GM18520 (cell line): ENCODE measurements around the gene POP7.
"Not testable (repeated sequence)": the region's sequence is repeated elsewhere in the genome, so short reads cannot be mapped to it uniquely, and the experiment has no call there.

ENCODE experiments used
- ATAC-seq: cut with Tn5 transposase; IDR thresholded peaks from one replicate; pipeline ENCODE4 v1.9.1; 2021; ENCODE audit not compliant: unreplicated experiment

Gene POP7

GRCh38 chr7:100723732-100724275 is 17.9 kb downstream of the POP7 start:
- no peak for ATAC-seq

DNA sequence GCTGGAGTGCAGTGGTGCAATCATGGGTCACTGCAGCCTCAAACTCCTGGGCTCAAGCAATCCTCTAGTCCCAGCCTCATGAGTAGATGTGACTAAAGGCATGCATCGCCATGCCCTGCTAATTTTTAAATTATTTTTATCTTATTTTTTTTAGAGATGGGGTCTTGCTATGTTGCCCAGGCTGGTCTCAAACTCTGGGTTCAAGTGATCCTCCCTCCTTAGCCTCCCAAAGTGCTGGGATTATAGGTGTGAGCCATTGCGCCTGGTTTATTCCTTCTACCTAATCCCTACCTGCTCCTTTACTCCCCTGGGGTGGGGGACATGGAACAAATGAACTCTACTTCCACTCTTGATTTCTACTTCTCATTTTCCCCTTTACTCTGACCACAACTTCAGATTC is 18.4 kb downstream of the POP7 start:
- not testable (repeated sequence) for ATAC-seq

DNA sequence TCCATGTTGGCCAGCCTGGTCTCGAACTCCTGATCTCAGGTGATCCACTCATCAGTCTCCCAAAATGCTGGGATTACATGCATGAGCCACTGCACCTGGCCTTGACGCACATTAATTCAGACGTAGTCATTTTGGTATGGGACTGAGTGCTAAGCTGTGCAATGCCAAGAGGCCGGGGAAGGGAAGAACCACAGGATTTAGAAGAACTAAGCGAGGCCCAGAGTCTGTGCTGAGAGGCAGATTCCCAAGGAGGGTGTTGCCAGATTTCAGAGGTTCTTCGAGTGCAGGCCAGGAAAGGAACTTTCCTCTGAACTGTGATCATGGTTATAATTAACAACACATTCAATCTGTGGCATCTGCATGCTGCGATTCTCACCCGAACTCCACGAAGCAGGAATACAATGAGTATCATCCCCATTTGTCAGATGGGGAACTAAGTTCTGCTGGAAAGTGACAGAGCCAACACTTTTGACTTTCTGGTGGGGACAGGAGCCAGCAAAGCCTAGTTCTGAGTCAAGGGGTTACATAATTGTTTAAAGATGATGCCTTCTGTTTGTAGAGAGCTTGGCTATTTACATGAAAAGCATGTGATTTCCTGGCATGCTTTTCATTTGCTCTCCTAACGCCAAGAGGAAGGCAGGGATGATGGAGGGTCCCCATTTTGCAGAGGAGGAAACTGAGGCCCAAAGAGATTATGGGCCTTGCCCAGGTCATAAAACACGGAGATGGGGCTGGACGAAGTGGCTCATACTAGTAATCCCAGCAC is 21.3 kb downstream of the POP7 start:
- no peak for ATAC-seq

GRCh38 chr7:100728196-100728595 is 22.3 kb downstream of the POP7 start:
- no peak for ATAC-seq

DNA sequence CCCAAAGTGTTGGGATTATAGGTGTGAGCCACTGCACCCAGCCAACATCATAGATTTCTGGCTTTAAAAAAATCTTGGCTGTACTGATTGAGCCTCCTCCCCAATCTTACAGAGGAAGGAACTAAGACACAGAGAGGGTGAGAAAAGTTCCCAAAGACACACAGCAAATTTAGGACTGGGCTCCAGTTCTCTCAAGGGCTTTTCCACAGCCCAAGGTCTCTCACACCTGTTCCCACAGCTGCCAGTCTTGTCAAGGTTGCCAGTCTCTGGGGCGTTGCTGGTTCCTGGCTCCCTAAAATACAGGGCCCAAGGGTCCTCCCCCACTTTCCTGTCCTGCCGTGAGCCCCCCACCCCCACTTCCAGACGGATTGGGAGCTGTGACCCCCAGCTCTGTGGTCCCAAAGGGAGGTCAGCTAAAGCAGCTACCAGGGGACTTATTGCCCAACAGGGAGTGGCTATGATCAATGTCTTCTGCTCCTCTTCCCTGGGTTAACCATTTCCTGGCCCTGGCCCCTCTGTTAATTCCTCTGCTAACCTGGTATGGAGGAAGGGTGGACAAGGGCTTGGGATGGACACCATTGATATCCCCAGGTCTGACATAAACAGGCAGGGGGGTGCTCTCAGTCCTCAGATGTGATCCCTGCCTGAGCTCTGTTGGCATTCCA is 24.3 kb downstream of the POP7 start:
- no peak for ATAC-seq

GRCh38 chr7:100731937-100732636 is 26.2 kb downstream of the POP7 start:
- no peak for ATAC-seq

DNA sequence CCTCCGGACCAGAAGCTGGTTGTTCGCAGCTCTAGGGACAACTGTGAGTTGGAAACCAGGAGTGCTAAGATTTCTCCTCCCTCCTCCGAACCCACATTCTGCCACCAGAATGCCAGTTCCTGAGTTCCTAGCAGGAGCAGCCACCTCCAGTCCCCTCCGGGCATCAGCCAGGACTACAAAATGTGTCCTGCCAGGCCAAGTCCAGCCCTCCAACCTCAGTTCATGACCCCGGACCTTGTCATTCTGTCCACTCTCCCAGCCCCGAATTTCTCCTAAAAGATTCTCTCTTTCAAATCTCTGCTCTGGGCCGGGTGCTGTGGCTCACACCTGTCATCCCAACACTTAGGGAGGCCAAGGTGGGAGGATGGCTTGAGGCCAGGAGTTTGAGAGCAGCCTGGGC is 29.8 kb downstream of the POP7 start:
- no peak for ATAC-seq

DNA sequence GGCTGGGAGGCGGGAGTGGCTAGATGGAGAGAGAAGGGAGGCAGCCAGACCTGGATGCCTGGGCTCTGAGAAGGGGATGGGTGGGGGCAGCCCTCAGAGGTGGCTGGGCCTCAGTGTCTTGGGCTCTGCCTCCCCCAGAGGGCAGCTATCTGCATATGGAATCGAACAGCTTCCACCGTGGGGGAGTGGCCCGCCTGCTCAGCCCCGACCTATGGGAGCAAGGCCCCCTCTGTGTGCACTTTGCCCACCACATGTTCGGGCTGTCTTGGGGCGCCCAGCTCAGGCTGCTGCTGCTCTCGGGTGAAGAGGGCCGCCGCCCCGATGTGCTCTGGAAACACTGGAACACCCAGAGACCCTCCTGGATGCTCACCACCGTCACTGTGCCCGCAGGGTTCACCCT is 30.8 kb downstream of the POP7 start:
- ATAC-seq: no peak

DNA sequence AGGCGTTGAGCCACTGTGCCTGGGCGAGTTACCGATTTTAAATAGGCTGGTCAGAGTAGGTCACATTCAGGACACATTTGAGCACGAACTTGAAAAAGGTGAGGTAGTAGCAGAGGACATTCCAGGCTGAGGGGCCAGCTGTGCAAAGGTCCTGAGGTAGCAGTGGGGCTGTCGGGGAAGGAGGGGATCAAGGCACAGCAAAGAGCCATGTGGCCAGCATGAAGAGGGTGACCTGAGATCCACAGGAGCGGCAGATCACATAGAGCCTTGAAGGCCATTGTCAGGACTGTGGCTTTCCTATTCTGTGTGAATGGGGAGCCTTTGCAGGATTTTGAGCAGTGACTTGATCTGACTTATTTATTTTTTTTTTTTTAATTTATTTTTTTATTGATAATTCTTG is 34.0 kb downstream of the POP7 start:
- no peak for ATAC-seq

DNA sequence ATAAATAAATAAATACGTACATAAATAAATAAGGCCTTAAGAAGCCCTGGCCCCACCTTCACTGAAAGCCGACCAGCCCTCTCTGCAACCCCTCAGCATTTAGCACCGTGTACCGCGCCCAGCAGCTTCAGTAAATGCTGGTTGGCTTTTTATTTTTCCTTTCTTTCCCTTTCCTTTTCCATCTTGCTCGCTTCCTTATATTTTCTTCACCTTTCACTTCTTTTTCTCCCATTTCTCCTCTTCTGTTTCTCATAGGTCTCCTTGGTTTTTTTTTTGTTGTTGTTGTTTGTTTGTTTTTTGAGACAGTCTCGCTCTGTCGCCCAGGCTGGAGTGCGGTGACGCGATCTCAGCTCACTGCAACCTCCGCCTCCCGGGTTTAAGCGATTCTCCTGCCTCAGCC is 38.7 kb downstream of the POP7 start:
- ATAC-seq: no peak

DNA sequence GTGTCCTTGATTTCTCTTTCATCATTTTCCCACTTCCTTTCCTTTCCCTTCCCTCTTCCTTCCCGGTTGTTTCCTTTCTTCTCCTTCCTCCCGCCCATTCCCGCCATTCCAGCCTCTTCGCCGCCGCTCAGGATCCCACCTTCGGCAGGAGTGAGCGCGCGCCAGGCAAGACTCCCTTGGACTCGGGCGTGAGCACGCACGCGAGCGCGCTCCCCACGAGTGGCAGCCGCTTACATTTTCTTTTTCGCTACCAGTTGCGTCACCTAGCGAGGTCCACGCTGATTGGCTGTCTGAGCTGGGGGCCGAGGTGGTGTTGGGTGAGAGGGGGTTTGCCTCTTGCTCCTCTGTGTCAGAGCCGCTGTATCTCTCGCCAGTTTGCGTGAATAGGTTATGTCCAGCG is 39.3 kb downstream of the POP7 start:
- no peak for ATAC-seq

DNA sequence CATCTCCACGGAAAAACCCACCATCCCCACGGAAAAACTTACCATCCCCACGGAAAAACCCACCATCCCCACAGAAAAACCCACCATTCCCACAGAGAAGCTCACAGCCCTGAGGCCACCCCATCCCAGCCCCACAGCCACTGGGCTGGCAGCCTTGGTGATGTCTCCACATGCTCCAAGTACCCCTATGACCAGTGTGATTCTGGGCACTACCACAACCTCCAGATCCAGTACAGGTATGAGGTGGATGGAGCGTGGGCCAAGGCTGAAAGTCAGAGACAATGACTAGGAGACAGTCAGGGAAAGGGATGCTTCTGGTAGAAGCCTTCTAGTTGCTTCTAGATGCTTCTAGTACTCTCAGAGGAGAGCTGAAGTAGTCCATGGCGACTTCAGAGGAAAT is 47.1 kb downstream of the POP7 start:
- ATAC-seq: no peak

DNA sequence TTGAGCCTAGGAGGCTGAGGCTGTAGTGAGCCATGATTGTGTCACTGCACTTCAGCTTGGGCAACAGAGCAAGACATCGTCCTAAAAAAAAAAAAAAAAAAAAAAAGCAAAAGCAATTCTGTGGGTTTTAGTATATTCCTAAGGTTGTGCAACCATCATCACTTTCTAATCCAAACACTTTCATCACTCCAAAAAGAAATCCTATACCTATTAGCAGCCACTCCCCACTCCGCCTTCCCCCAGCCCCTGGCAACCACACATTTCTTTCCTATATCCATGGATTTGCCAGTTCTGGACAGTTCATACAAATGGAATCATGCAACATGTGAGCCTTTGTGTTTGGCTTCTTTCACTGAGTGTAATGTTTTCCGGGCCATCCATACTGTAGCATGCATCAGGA is 47.8 kb downstream of the POP7 start:
- no peak for ATAC-seq
